Lung (tissue), 12 donors: Measurements from ENCODE around the gene FRMD8. TPM values are rescaled to one million over a fixed set of nuclear protein-coding genes. Genes with fewer than 3 reads are reported as not detected.

Source experiments
- ATAC-seq: fragments of 200-7000 bp; cut with Tn5 transposase; one replicate; pipeline ENCODE4 v1.9.1; 2020; ENCODE audit warnings: moderate number of reproducible peaks; ENCODE audit not compliant: insufficient read depth, low FRiP score
- DNase-seq, 3 donors: peaks; one replicate each; pipeline ENCODE4 v3.0.0-alpha.2; 2013 to 2017
- H3K27ac ChIP-seq, 2 donors: one replicate each; pipeline ENCODE4 v1.5.1; 2013; ENCODE audit warnings: mild to moderate bottlenecking in 2 of 2, moderate library complexity in 2 of 2, control low read depth in 1 of 2, inconsistent platforms in 1 of 2, low read depth in 1 of 2, low read length in 1 of 2
- H3K27me3 ChIP-seq, 3 donors: one replicate each; pipeline ENCODE4 v1.5.1; 2013; ENCODE audit warnings: low read length in 2 of 3; ENCODE audit not compliant: control insufficient read depth in 3 of 3, insufficient read depth in 3 of 3
- H3K36me3 ChIP-seq, 4 donors: one replicate each; pipeline ENCODE4 v1.5.1; 2013; ENCODE audit warnings: low read length in 4 of 4, mild to moderate bottlenecking in 1 of 4, moderate library complexity in 1 of 4; ENCODE audit not compliant: control insufficient read depth in 4 of 4, insufficient read depth in 4 of 4
- H3K4me1 ChIP-seq, 5 donors: one replicate each; pipeline ENCODE4 v1.5.1; 2013; ENCODE audit warnings: low read length in 5 of 5, mild to moderate bottlenecking in 2 of 5, moderate library complexity in 1 of 5; ENCODE audit not compliant: control insufficient read depth in 5 of 5, insufficient read depth in 5 of 5
- H3K4me3 ChIP-seq: one replicate; pipeline ENCODE4 v1.5.1; 2013; ENCODE audit warnings: mild to moderate bottlenecking, control low read depth, moderate library complexity
- H3K9ac ChIP-seq, 2 donors: one replicate each; pipeline ENCODE4 v1.5.1; 2013; ENCODE audit warnings: low read length in 2 of 2, control low read depth in 1 of 2; ENCODE audit not compliant: insufficient read depth in 1 of 2
- H3K9me3 ChIP-seq, 4 donors: one replicate each; pipeline ENCODE4 v1.5.1; 2013; ENCODE audit warnings: low read length in 3 of 4, mild to moderate bottlenecking in 1 of 4, moderate library complexity in 1 of 4; ENCODE audit not compliant: control insufficient read depth in 4 of 4, insufficient read depth in 3 of 4
- CTCF ChIP-seq: IDR thresholded peaks from 2 replicates; pipeline ENCODE4 v1.5.1; 2012; ENCODE audit warnings: mild to moderate bottlenecking; ENCODE audit errors: control extremely low read depth, extremely low read depth
- WGBS, 2 donors: extraction: QIAGEN DNeasy Blood & Tissue Kit; methylation state at CpG; one replicate each; pipeline ENCODE4 v1.1.7; 2013; 5-methylcytosine and 5-hydroxymethylcytosine counted together
- polyA plus RNA-seq, 2 donors: library from polyadenylated mRNA; stranded (reverse); fragments of 200-250 nt; gene quantifications; one replicate each; pipeline ENCODE4 v1.2.1, GENCODE V29; 2013
- total RNA-seq, 2 donors: library from RNA; depleted of rRNA in 1 of 2; stranded (reverse); fragments of >200 nt in 1 of 2; gene quantifications; one replicate each; pipeline ENCODE4 v1.2.1, GENCODE V29; 2014 to 2021
- donor health status: control.
- donor health status: control.
- donor health status: Bipolar disorder and iron deficiency.
- donor health status: healthy.
- donor health status: DM: yes; HTN: yes; CAD: no.

FRMD8 gene
- total and polyA plus RNA-seq, 4 donors, result 15.8 to 39.9 (median 22.1) TPM

GRCh38 chr11:65430406-65431217 is 44.2 kb downstream of the FRMD8 start:
- H3K36me3 ChIP-seq, result peaks cover 7 to 12% (median 9%) of the 10 kb centered on the region in 4 donors
- no peak for TF ChIP-seq CTCF
- no peak overlapping the region for H3K4me3 ChIP-seq
- DNase-seq (no peak), ATAC-seq (no peak)
- no peaks in the 10 kb centered on the region for H3K9me3 ChIP-seq
- WGBS, 2 donors, result 21 to 26% methylated on average over 6 of the region's 6 CpGs
- peak overlapping the region; percentile 13 to 88 for H3K27ac ChIP-seq
- no peak overlapping the region for H3K9ac ChIP-seq
- no peaks in the 10 kb centered on the region for H3K27me3 ChIP-seq
- peaks cover 2 to 27% (median 20%) of the 10 kb centered on the region in 5 donors for H3K4me1 ChIP-seq

GRCh38 chr11:65431451-65432099 is 45.1 kb downstream of the FRMD8 start:
- 32 to 44% methylated on average over 4 of the region's 4 CpGs for WGBS, 2 donors
- Histone ChIP-seq H3K4me3 (no peak overlapping the region), H3K9me3 (no peaks in the 10 kb centered on the region), H3K4me1 (peaks cover 2 to 21% (median 15%) of the 10 kb centered on the region in 5 donors), H3K36me3 (peaks cover 9 to 20% (median 10%) of the 10 kb centered on the region in 4 donors), H3K9ac (no peak overlapping the region), H3K27ac (no peak overlapping the region), H3K27me3 (no peaks in the 10 kb centered on the region)
- no peak for DNase-seq
- no peak for TF ChIP-seq CTCF
- no peak for ATAC-seq

- peaks cover 2 to 17% (median 11%) of the 10 kb centered on the region in 5 donors for H3K4me1 ChIP-seq
- H3K9me3 ChIP-seq, result no peaks in the 10 kb centered on the region
- no peak overlapping the region for H3K9ac ChIP-seq
- no peak overlapping the region for H3K4me3 ChIP-seq
- H3K27me3 ChIP-seq, result no peaks in the 10 kb centered on the region
- no peak for TF ChIP-seq CTCF
- 67 to 79% methylated on average over 2 of the region's 2 CpGs for WGBS, 2 donors
- peaks cover 4 to 19% (median 9%) of the 10 kb centered on the region in 4 donors for H3K36me3 ChIP-seq
- no peak for ATAC-seq
- no peak overlapping the region for H3K27ac ChIP-seq
- DNase-seq, result no peak
Observed at GRCh38 chr11:65432100-65432650, 45.7 kb downstream of the FRMD8 start.
